ENCODE results near the gene CHST8. TPM values are rescaled to one million over a fixed set of nuclear protein-coding genes. Genes with fewer than 3 reads are reported as not detected.

Gene CHST8
- total and polyA plus RNA-seq, 11 donors: 0.10 to 0.88 (median 0.22) TPM; not detected in 3

- Histone ChIP-seq H3K4me3 (no peak overlapping the region), H3K27me3 (peaks cover 0 to 13% (median 0%) of the 10 kb centered on the region in 9 donors), H3K9me3 (peaks cover 0 to 11% (median 1%) of the 10 kb centered on the region in 12 donors), H3K4me1 (no peaks in the 10 kb centered on the region), H3K36me3 (no peaks in the 10 kb centered on the region), H3K27ac (no peak overlapping the region)
- 62 to 75% (median 73%) methylated on average over 8 to 10 of the region's 10 CpGs for WGBS, 4 donors
- DNase-seq (no peak), ATAC-seq (no peak)
- TF ChIP-seq CTCF (IDR thresholded peaks at IDR 0.05) (no peak), POLR2A (IDR thresholded peaks at IDR 0.05) (no peak)
- intact Hi-C loops (cut with DNase I): no loop called here
These were observed 41.6 kb upstream of the CHST8 start for GRCh38 chr19:33580026-33580644.

DNA sequence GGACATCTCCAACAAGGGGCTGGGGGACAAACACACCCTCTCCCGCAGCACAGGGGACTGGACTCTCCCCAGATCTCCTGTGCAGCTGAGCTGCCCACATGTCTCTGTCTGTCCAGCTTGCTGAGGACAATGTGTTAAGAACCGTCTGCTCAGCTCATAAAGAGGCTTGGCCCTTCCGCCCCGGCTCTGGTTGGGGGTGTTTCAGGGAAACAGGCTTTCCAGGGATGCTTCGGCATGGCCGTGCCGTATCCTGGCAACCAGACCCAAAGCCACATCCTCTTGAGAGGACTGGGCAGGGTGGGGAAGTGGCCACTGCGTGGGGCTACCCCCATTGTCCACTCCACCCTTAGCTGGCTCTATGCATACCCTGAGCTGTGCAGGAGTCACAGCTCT is 41.1 kb upstream of the CHST8 start:
- DNase-seq (no peak), ATAC-seq (no peak)
- intact Hi-C loops (cut with DNase I): no loop called here
- Histone ChIP-seq H3K36me3 (no peaks in the 10 kb centered on the region), H3K9me3 (peaks cover 0 to 7% (median 0%) of the 10 kb centered on the region in 12 donors), H3K4me1 (no peaks in the 10 kb centered on the region), H3K27ac (no peak overlapping the region), H3K27me3 (peaks cover 0 to 13% (median 0%) of the 10 kb centered on the region in 9 donors), H3K4me3 (no peak overlapping the region)
- 59 to 75% (median 67%) methylated on average over 3 to 8 of the region's 8 CpGs for WGBS, 4 donors
- TF ChIP-seq POLR2A (IDR thresholded peaks at IDR 0.05): no peak
- TF ChIP-seq CTCF (IDR thresholded peaks at IDR 0.05): no peak

DNA sequence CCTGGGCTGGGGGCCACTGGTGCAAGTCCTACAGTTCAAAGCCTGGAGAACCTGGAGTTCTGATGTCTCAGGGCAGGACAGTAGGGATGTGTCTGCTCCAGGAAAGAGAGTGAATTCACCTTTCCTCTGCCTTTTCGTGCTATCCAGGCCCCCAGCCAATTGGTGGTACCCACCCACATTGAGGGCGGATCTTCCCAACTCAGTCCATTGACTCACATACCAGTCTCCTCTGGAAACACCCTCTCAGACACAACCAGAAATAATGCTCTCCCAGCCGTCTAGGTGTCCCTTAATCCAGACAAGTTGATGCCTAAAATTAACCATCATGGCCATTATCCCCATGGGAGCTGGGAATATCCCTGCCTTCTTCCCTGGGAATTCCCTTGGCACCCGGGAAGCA is 38.8 kb upstream of the CHST8 start:
- no peak for TF ChIP-seq CTCF (IDR thresholded peaks at IDR 0.05)
- no peak overlapping the region for H3K4me3 ChIP-seq
- WGBS, 4 donors: 57 to 70% (median 62%) methylated on average over 4 of the region's 4 CpGs
- H3K27me3 ChIP-seq: peaks cover 0 to 7% (median 0%) of the 10 kb centered on the region in 9 donors
- DNase-seq: no peak
- no peaks in the 10 kb centered on the region for H3K4me1 ChIP-seq
- no peak for ATAC-seq
- H3K36me3 ChIP-seq: no peaks in the 10 kb centered on the region
- H3K27ac ChIP-seq: no peak overlapping the region
- intact Hi-C loops (cut with DNase I): no loop called here
- H3K9me3 ChIP-seq: peaks cover 0 to 12% (median 6%) of the 10 kb centered on the region in 12 donors

DNA sequence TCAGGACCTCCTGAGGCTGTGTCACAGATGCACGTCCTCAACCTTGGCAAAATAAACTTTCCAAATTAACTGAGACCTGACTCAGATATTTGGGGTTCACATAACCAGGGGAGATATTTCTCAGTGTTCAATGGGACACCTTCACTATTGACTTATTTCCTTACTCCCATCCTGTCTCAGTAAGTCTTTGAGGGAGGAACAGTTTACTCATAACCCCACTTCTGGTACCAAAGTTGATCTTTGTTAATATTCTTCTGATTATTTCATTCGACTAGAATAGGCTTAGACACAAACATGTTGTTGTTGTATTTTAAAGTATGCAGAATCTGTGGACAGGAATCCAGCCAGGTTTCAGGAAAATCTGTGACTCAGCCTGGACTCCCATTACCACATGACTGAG is 34.6 kb upstream of the CHST8 start:
- H3K9me3 ChIP-seq: peaks cover 0 to 32% (median 7%) of the 10 kb centered on the region in 12 donors
- DNase-seq (no peak), ATAC-seq (no peak)
- intact Hi-C loops (cut with DNase I): no loop called here
- no peak for TF ChIP-seq POLR2A (IDR thresholded peaks at IDR 0.05)
- no peak for TF ChIP-seq CTCF (IDR thresholded peaks at IDR 0.05)
- H3K4me3 ChIP-seq: no peak overlapping the region
- no peaks in the 10 kb centered on the region for H3K36me3 ChIP-seq
- H3K27ac ChIP-seq: no peak overlapping the region
- no peaks in the 10 kb centered on the region for H3K4me1 ChIP-seq
- H3K27me3 ChIP-seq: peaks cover 0 to 4% (median 0%) of the 10 kb centered on the region in 9 donors
- WGBS, 4 donors: 58 to 71% (median 66%) methylated on average over 2 of the region's 2 CpGs
